Stimulated activated CD4-positive, alpha-beta T cell treated with anti-CD3 and anti-CD28 coated beads, Interleukin-15, amount 100 ng/mL, for 48 hours (primary cell): ENCODE measurements around the gene ABLIM1.

Source experiments
- DNase-seq, 2 donors: peaks; one replicate each; pipeline ENCODE4 v3.0.0-alpha.2; 2020; ENCODE audit warnings: low read depth in 2 of 2

Gene ABLIM1

DNA sequence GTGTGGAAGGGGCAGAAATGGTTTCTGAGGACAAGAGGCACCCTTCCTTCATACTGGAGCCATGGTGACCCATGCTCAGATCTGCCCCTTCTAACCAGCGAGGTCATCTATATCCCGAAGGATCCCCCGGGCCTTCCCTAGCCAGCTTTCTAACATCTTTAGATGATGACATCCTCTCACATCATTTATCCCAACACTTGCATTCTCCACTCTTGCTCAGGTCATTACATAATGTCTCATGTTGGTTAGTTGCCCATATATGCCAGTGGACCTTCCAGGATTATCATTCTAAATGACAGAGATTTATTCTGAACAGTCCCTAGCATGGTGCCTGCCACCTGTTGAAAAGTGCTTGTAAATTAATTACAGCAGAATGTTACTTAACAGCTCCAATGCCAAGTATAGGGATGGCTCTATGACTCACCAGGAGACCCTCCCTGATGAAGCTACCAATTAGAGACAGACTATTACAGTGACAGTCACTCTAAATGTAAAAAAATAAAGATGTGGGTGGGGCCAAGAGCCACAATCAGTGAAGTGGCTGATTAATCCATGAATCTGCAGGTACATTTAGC, 22.6 kb upstream of the ABLIM1 start:
- DNase-seq: no peak

DNA sequence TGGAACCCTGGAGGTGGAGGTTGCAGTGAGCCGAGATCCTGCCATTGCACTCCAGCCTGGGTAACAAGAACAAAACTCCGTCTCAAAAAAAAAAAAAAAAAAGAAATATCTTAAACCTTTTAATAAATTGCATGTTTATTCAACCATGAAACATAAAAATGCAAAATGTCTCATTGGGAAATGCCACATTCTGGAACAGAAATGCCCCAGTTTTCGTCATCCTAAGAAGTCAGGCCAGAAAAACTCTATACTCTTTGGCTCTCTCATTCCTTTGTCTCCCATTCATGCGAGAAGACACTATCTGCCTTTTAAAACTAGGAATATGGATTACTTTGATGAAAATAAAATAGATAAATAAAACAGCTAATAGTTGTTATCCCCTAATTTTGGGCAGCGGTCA, 21.5 kb upstream of the ABLIM1 start:
- no peak for DNase-seq

DNA sequence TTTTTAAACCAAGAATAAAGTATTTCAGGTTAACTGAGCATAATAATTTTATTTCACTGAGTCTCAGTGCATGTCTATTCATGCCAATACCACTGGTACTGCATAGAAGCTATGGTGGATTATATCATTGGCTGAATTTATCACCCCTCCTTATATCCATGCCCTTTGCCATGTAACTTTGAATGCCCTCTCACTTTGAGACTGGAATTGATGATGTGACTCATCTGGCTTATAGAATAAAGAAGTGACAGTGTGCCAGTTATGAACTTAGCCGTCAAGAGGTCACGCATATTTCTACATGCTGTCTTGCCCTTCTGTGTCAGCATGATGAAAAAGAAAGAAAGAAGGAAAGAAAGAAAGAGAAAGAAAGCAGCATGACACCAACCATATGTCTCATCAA, 20.7 kb upstream of the ABLIM1 start:
- no peak for DNase-seq

DNA sequence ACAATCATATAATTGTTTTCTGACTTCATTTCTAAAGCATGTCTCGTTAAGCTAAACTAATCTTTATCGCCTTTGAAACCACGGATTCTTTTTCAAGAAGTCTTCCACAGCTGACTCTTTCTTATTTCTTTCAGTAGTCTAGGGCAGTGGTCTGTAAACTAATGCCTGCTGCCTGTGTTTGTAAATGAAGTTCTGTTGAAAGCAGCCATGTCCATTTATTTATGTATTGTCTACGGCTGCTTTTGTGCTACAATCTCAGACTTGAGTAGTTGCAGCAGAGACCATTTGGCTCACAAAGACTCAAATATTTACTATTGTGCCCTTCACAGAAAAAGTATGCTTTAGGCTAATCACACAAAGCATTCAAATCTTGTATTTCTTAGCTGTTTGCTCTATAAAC, 20.3 kb upstream of the ABLIM1 start:
- DNase-seq: no peak

DNA sequence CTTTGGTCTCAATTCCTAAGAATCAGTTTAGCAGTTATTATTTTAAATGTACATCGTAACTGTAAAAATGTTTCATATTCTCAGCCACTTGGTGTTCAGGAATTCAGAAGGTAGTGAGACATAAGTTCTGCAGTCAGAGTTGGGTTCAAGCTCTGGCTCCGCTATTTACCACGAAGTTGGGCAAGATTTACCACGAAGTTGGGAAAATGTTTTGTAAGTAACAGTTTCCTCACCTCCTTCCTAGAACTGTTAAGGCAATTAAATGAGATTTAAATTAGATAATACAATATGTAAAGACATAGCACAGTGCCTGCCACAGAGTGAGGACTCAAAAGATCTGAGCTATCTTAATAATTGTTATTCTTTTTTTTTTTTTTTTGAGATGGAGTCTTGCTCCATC, 16.3 kb upstream of the ABLIM1 start:
- DNase-seq: no peak

DNA sequence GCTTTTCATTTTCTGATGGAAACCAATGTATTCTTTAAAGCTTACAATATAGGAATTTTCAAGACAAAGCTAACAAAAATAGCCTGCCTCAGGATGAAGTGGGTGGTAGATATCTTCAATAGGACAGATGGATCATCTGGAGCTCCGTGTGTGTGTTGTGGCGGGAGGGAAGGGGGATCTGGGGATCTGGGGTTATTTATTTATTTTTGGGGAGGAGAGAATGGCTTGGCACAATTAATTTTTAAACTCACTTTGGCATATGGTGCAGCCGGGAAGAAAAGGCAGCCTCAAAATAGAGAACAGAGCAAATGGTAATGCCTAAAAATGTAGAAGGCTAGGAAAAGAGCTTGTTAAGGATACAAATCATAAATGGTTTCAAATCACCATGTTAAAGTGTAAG, 11.6 kb upstream of the ABLIM1 start:
- no peak for DNase-seq

DNA sequence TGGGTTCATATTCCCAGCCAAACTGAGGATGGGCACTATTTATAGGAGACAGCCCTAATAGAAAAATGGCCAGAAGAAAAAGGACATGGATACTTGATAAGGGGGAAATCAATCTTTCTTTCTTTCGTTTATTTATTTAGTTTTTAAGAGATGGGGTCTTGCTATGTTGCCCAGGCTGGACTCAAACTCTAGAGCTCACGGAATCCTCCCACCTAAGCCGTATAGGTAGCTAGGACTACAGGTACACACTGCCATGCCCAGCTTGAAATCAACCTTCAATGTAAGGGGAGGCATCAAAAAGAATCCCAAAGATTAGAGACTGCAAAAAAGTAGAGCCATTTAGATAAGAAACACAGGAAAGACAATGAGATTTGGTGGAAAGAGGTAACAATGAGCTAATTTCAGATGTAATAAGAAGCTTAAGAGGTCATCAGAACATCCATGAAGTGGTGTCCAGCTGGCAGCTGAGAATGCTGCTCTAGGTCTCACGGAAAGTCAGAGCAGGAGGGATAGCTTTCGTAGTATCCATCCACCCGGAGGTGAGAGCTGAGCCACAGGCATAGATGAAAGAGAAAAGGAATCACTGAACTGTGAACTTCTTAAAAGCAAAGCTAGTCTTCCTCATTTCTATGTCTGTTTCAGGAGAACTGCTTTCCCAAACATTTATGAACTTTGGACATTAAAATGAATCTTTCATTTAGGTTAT, 10.5 kb upstream of the ABLIM1 start:
- no peak for DNase-seq

DNA sequence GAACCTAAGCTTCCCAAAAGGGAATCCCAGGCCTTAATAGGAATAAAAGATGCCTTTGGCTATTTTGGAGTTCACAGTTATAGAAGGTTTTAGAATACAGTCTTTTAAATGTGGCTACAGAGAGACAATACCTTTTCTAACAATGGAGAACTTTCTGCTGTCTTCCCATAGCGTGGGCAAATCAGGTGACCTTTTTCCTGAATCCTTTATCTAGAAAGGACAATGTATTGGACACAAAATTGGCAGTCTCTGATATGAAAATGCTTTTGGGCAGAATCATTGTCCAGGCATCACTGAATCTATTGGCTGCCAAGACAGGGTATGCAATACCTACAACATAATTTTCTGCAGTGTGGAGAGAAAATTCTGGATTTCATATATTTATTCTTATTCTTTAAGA, 7.8 kb upstream of the ABLIM1 start:
- DNase-seq: no peak

DNA sequence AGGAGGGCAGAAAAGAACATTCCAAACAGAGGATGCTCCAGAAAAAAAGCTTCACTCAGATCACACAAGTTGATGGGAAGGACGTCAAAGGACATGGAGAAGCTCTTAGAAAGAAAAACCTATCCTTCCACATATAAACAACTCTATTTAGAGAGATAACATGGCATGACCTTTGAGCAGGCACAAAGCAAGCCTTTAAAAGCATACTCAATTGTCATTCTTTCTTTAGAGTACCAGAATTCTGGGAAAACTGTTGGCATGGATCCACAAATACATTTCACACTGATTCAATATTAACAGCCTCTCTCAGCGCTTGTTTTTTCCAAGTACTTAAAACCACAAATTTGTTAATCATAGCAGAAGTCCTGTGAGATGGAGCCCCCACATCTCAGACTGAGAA, 7.3 kb upstream of the ABLIM1 start:
- no peak for DNase-seq

DNA sequence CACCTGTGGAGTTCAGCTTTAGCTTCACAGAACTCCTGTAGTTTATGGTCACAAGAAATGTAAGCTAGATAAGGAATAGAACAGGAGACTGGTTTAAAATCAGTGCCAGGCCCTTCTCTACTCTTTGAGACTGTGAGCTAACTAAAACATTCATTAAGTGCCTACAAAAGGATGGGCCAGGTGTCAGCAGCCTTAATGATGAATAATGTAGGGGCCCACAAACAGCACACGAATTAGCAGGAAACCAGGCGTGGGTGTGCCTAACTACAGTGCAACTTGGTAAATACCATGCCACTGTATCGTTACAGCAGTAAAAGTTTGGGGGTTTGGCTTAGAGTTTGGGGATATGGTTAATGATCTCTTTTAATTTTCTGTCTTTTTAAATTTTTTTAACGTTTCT, 6.1 kb upstream of the ABLIM1 start:
- no peak for DNase-seq

DNA sequence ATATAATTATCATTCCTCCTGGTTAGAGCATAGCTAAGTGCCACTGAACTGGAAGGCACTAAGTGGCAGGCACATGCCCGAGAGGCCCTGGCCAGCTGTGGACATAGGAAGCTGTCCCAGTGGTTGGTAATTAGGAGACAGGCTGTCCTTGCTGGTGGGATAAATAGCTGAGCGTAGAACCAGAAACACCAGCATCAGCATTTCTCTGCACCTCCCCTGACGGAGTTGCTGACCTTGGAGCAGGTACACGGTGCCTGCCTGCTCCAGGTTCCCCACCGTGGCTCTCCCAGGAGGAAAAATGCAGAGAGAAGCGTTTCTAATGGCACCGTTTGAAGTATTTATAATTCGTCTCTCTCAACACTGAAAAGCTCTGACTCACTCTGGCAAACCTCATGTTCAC, 5.6 kb upstream of the ABLIM1 start:
- DNase-seq: no peak

DNA sequence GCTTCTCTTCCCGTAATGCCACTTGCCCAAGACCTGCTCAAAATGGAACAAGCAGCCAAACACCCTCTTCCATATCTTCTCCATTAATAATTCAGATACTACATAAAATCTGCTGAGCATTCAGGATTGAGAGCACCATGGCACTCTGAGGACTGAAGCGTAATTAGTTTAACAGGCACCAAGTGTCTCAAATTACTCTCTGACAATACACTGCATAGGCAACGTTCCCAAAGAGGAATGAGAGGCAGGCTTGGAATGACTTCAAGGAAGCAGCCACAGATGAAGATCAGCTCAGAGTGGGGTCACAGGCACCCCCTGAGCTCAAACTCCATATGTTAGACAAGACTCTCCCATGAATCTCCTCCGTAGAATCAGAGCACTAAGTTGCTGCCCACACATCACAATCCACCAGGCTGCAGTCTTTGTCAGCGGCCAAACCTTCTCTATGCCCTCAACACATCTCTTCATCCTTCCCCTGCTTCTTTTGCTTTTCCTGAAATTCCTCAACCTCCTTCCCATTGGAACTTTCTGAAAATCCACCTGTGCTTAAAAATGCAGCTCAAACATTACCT, 4.7 kb upstream of the ABLIM1 start:
- no peak for DNase-seq

DNA sequence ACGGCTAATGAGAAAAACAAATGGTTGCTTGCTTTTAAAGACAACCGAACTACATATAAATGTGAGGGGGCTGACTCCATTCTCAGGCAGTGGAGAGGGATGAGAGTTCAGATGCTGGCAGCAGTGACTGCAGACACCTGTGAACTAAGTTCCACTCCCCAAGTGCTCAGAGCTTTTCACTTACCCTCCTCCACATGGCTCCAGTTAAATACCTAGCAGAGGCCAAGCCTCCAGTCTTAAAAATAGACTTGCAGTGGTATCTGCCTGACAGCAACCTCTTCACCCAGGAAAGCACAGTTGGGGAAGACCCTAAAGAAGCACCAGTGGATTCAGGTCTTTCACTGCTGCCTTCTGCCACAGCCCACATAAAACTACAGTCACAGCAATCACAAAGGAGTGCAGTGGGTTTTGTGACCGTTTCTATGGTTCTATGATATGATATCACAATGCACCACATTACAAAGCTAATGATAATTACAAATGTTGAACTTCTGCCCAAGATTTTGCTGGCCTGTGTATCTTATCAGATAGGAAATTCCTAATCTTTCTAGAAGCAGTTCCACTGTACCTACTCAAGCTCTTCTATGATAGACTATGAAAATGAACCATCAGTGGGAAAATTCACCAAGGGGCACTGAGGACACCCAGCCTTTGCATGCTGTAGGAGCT, 3.3 kb upstream of the ABLIM1 start:
- DNase-seq: no peak

DNA sequence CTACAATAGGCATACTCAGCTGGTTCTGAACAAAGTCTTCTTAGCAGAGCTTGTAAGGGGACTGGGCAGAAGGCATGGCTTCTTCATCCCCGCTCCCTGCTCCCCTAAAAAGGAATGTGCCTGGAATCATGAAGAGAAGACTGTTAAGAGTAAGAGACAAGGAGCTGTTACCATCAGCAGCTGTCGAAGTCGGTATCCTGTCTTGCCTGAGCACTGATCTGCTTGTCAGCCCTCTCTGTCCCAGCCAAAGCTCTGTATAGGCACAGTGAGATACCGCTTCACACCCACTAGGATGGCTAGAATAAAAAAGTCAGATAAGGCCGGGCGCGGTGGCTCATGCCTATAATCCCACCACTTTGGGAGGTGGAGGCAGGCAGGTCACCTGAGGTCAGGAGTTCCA, 2.4 kb downstream of the ABLIM1 start:
- DNase-seq: no peak

DNA sequence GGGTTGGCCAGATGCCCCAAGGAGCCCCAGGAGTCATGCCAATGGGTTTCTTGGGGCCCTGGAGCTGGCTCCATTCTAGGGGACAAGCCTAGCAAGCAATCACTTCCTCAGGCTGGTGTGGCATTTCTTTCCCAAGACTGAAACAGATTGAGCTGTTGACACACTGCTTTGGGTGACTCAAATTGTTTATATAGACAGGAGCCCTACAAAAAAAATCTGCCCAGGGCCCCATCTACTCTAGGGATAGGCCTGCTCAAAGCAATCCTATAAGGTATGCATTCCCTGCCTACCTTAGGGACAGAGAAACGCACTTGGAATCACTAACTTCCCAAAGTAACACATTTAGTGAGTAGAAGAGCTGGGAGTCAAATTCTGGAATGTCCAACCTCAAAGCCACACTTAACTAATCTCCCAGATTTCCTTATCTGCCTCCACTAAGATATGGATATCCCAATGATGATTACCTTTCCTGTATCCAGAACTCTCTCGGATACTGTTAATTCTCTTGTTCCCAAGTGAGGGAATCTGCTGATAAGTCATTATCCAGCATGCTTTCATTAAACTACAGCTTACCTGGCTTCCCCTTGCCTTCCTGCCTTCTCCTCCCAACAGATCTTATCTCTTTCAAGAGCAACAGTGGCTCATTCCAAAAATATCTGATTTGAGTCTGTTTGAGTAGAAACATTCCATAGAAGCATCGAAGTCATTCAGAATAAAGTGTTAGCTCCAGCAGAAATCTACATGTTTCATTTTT, 3.1 kb downstream of the ABLIM1 start:
- DNase-seq: no peak

DNA sequence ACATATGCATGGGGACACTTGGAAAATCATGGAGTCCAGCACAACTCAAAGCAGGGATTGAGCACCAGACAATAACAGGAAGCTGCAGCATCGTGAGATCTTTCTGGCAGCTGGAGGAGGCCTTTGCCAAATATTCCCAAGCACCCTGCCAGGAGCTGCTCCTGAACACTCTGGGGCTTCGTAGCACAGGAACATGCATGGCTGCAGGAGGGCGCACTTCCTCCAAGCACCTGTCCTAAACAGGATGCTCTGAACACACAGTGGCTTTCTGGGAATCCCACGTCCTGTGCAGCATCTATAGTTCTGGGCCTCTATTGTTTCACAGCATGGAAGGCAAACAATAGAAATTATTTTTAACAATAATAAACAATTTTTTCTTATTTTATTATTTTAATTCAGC, 4.1 kb downstream of the ABLIM1 start:
- no peak for DNase-seq

DNA sequence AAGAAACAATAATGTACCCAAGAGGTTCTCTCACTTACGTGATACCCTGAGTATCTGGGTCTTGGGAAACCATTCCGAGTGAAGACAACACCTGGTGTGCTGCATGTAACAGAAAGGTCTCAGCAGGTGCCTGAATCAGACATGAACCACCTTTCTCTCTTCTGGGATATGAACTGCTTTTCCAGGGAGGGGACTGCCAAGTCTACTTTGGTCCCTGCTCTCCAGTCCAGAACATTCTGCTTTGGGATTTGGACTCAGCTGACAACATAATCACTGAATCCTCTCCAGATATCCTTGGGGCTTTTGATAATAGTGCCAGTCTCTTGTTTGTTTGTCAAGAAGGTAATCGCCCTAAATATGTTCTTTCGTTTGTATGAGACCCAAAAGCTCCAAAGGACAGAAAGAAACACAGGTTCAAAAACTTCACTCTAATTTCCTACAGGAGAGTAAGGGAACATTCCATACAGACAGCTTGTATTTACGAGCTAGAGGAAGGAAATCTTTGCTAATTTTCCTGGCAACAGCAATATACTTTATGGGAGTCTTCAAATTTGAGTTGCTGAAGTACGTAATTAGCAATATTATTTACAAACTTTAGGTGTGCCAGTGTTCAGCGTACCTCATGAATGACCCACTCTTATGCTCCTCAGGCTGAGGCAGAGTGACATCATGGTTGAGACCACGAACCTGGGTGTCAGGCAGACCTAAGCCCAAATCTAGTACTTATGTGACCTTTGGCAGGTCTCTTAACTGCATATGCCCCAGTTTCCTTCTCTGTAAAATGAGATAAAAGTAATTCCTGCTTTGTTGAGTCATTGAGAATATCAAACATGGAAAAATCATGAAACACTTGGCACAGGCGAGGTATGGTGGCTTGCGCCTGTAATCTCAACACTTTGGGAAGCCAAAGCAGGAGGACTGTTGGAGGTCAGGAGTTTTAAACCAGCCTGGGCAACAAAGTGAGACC, 5.4 kb downstream of the ABLIM1 start:
- DNase-seq: no peak

DNA sequence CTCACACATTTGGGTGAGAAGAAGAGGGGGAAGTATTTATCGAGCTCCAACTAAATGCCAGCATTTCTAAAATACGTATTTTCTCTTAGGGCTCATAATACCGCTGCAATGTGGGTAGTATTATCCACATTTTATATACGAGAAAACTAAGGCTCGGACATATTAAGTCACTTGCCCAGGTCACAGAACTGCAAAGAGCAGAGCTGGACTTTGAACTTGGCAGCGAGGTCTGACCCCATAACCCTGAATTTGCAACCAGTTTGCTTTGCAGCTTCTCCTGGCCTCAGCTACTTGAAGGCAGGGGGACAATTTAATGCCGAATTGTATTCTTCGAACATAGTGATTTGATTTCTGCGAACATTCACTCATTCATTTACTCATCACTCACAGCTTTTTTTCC, 7.2 kb downstream of the ABLIM1 start:
- no peak for DNase-seq

DNA sequence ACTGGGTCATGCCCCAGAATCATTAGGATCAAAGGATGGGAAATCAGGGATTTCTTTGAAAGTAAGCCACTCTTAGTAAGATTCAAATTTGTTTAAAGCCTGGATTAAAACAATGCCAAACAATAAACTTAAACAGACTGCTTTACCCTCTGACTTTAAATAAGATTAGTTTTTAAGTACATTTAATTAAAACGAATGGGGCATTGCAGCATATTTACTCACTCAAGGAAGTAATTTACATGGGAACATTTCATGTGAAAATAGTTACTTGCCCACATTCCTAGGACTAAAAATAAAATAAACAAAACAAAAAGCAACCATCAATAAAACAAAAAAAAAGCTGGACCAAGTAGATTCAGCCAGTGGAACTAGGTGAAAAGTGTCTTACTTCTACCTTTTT, 7.8 kb downstream of the ABLIM1 start:
- DNase-seq: no peak

DNA sequence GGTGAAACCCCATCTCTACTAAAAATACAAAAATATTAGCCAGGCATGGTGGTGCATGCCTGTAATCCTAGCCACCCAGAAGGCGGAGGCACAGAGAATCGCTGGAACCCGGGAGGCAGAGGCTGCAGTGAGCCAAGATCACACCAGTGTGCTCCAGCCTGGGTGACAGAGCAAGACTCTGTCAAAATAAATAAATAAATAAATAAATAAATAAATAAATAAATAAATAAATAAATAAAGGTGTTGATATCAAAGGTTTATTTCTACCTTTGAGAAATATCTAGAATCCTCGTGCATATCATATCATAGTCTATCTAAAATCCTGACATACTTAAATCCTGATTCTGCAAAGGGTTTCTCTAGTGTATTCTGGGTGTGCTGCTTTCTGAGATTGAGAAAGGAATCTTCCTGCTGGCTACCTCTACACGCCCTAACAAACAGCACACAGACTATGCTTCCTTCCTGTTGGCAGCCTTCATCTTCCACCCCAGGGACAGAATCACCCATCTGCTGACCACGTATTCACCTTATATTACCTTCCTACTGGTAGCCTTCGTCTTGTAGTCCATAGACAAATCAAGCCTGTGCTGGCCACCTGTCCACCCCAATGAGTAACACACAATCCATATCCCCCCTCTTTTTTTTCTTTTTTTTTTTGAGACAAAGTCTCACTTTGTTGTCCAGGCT, 8.7 kb downstream of the ABLIM1 start:
- DNase-seq: no peak

DNA sequence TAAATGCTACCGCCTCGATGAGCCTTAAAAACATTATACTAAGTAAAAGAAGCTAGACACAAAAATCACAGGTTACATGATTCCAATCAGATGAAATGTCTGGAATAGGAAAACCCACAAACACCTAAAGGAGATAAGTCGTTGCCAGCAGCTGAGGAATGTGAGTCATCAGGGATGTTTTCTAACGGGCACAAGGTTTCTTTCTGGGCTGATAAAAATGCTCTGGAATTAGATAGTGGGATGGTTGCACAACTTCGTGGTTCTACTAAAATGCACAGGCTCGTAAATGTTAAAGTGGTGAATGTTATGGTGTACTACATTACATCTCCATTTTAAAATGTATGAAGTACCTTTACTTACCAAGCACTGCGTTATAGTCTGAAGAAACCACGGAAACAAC, 9.7 kb downstream of the ABLIM1 start:
- DNase-seq: no peak
